ENCODE results near the gene SYCE1. TPM values are rescaled to one million over a fixed set of nuclear protein-coding genes. Genes with fewer than 3 reads are reported as not detected.

Gene SYCE1
- total and polyA plus RNA-seq, 8 donors = 0.10 to 0.90 (median 0.21) TPM; not detected in 3

GRCh38 chr10:133567609-133568286 is 2.4 kb upstream of the SYCE1 start:
- no peak for TF ChIP-seq CTCF (IDR thresholded peaks at IDR 0.05)
- no peak for ATAC-seq
- peak in 1 of 4 donors; percentile 61 for DNase-seq
- peaks cover 0 to 16% of the 10 kb centered on the region in 2 donors for H3K9me3 ChIP-seq
- peaks cover 0 to 32% of the 10 kb centered on the region in 2 donors for H3K27me3 ChIP-seq
- intact Hi-C loops (cut with DNase I) = no loop called here
- no peaks in the 10 kb centered on the region for H3K36me3 ChIP-seq
- H3K4me1 ChIP-seq = no peaks in the 10 kb centered on the region
- H3K4me3 ChIP-seq = no peak overlapping the region
- H3K27ac ChIP-seq = no peak overlapping the region

- DNase-seq (no peak), ATAC-seq (no peak)
- H3K4me1 ChIP-seq = no peaks in the 10 kb centered on the region
Observed at GRCh38 chr10:133567119-133567518, 1.7 kb upstream of the SYCE1 start.

GRCh38 chr10:133564816-133565215 is 567 bp downstream of the SYCE1 start:
- DNase-seq = peak in 1 of 4 donors; percentile 60
- Histone ChIP-seq H3K9me3 (peaks cover 0 to 13% of the 10 kb centered on the region in 2 donors), H3K4me1 (no peaks in the 10 kb centered on the region), H3K27ac (no peak overlapping the region), H3K4me3 (no peak overlapping the region), H3K36me3 (no peaks in the 10 kb centered on the region), H3K27me3 (peaks cover 0 to 30% of the 10 kb centered on the region in 2 donors)
- TF ChIP-seq CTCF (IDR thresholded peaks at IDR 0.05) = no peak
- intact Hi-C loops (cut with DNase I) = no loop called here
- ATAC-seq = no peak

More at GRCh38 chr10:133567119-133567518, 1.7 kb upstream of the SYCE1 start:
- intact Hi-C loops (cut with DNase I) = no loop called here
- no peak for TF ChIP-seq CTCF (IDR thresholded peaks at IDR 0.05)
- H3K4me3 ChIP-seq = no peak overlapping the region
- peaks cover 0 to 32% of the 10 kb centered on the region in 2 donors for H3K27me3 ChIP-seq
- no peaks in the 10 kb centered on the region for H3K36me3 ChIP-seq
- peaks cover 0 to 13% of the 10 kb centered on the region in 2 donors for H3K9me3 ChIP-seq
- H3K27ac ChIP-seq = no peak overlapping the region

- H3K27ac ChIP-seq = no peak overlapping the region
- ATAC-seq = no peak
- intact Hi-C loops (cut with DNase I) = no loop called here
- H3K9me3 ChIP-seq = no peaks in the 10 kb centered on the region
- H3K27me3 ChIP-seq = peaks cover 0 to 30% of the 10 kb centered on the region in 2 donors
- H3K4me3 ChIP-seq = no peak overlapping the region
- TF ChIP-seq CTCF (IDR thresholded peaks at IDR 0.05) = no peak
- no peaks in the 10 kb centered on the region for H3K36me3 ChIP-seq
- DNase-seq = peak in 1 of 4 donors; percentile 47
- H3K4me1 ChIP-seq = no peaks in the 10 kb centered on the region
Observed at GRCh38 chr10:133559216-133559615, 6.2 kb downstream of the SYCE1 start.

GRCh38 chr10:133557381-133557780 is 8.0 kb downstream of the SYCE1 start:
- no peak for ATAC-seq
- H3K36me3 ChIP-seq = no peaks in the 10 kb centered on the region
- no peak for TF ChIP-seq CTCF (IDR thresholded peaks at IDR 0.05)
- no peak overlapping the region for H3K27ac ChIP-seq
- no peak overlapping the region for H3K4me3 ChIP-seq
- H3K9me3 ChIP-seq = no peaks in the 10 kb centered on the region
- no peaks in the 10 kb centered on the region for H3K4me1 ChIP-seq
- H3K27me3 ChIP-seq = peaks cover 0 to 30% of the 10 kb centered on the region in 2 donors
- DNase-seq = no peak
- intact Hi-C loops (cut with DNase I) = no loop called here
